ENCODE data around the gene ZC2HC1C.
"Not testable (repeated sequence)": the region's sequence is repeated elsewhere in the genome, so short reads cannot be mapped to it uniquely, and the experiment has no call there.

Gene ZC2HC1C

DNA sequence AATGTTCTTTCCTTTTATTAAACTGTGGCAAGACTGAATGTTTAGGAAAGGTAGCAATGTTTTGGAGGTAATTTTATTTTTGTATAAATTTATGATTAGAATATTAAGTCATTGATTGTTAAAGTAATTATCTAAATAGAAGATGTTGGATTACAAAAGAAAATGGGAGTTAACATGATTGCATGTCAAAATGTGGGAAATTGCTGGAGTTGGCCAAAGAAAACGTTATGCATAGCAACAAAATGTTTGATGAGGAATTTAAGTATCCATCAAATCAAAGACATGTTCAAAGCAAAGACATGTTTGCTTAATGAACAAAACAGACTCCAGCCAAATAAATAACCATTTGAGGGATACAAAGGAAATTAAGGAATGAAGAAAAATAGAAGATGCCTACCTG lies 15.0 kb upstream of the ZC2HC1C start:
- no peak for DNase-seq

DNA sequence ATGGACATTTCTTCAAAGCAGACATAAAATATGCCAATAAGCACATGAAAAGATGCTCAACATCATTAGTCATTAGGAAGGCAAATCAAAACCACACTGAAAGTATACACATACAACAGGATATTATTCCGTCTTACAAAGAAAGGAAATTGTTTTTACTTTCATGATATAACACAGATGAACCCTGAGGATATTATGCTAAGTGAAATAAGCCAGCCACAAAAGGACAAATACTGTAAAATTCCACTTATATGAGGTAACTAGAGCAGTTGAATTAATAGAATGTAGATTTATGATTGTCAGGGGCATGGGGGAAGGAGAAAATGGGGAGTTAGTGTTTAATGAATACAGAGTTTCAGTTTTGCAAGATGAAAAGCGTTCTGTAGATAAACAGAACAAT lies 9.8 kb upstream of the ZC2HC1C start:
- DNase-seq: no peak

DNA sequence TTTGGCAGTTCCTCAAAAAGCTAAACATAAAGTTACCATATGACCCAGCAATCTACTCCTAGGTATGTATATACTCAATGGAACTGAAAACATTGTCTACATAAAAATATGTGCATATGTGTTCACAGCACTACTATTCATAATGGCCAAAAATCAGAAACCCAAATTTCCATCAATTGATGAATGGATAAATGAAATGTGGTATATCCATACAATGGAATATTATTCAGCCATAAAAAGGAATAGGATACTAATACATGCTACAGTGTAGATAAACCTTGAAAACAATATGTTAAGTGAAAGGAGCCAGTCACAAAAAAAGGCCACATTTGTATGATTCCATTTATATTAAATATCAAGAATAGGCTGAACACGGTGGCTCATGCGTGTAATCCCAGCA lies 9.0 kb upstream of the ZC2HC1C start:
- DNase-seq: no peak

DNA sequence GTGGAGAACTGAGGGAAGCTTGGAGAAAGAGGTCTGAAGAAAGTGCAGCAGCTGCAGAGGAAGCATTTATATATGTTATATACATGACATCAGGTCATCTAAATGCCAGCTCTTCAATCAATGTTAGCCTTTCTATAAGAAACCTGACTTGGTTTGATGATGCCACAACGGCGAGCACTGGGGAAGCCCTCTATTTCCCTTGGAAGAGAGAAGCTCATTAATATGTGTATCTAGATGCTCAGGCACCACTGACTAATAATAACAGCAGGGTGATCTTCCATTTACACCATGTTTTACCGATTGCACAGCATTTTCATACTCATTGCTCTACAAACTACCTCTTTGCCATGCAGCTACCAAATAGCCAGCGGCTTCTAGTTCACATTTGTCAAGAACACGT lies 6.4 kb upstream of the ZC2HC1C start:
- no peak for DNase-seq

DNA sequence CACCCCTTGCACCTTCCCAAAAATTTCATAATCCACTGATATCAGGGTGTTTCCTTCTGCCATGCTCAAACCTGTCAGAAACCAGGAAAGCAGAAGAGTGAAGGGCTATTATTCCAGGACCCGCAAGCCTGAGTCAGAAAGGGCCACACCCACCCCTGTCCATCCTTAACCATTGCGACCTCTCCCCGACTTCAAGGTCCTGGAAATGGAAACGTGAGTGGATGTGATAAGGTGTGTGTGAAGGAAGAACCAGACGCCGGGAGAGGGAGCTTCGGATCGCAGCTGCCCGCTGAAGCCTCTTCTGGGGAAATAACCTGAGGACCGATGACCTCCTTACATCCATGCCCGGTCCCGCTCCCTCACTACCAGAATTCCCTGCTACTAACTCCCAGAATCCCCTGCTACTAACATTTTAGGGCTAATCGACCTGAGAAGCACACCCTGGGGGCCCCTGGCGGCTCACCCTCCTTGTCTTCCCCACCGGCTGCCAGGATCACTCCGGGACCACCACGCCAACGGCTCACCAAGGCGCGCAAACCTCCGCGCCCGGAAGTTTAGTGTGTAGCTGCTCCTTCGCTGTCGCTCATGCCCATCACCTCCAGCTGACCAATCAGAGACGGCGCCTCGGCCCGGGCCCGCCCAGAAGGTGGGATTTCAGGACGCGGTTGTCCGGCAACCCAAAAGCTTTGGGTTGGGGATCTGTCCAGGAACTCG lies 5.8 kb upstream of the ZC2HC1C start, which contains the start of gene ACYP1:
Gene ACYP1, minus strand, starts transcription at position 534 of the 714 bp plus-strand sequence. Its CDS starts 471 bp downstream, at position 63.
- peak; percentile 90 for DNase-seq

DNA sequence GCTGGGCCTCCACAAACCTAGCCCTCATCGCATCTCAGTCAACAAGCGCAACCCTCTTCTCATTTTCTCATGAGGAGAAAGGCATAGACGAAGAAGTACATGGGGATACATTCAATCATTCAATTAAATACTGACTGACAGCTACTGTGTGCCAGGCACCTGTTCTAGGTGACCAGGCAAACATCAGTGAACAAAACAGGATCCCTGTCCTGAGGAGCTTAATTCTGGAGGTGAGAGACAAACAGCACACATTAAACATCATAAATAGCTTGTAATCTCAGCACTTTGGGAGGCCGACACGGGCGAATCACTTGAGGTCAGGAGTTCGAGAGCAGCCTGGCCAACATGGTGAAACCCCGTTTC lies 5.3 kb upstream of the ZC2HC1C start:
- DNase-seq: no peak

DNA sequence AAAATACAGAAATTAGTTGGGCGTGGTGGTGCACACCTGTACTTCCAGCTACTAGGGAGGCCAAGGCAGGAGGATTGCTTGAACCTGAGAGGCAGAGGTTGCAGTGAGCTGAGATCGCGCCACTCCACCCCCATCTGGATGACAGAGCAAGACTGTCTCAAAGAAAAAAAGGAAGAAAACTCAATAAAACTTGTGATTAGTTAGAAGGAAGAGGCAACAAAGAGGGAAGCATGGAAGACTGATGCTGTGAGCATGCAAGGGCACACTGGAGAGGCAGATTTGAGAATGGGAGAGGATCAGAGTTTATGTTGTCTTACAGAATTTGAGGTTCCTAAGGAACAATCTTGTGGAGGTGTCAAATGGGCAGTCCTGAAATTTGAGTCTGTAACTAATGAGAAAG lies 2.8 kb upstream of the ZC2HC1C start:
- DNase-seq: no peak

DNA sequence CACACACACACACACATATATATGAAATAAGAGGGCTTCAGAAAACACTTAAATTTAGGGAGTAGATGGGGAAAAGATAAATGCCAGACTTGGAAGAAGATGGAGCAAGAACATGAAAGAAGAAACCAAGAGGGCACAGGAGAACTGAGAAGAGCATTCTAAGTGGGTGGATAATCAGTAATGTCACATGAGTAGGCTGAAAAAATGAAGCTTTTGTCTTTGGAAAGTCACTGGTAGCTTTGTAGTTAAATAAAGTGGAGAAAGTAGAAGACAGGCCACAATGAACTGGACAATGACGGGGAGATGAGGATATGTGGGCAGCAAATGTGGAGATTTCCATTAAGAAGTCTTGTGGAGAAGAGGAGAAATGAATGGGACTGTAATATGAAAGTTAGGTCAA lies 2.2 kb upstream of the ZC2HC1C start:
- DNase-seq: no peak

DNA sequence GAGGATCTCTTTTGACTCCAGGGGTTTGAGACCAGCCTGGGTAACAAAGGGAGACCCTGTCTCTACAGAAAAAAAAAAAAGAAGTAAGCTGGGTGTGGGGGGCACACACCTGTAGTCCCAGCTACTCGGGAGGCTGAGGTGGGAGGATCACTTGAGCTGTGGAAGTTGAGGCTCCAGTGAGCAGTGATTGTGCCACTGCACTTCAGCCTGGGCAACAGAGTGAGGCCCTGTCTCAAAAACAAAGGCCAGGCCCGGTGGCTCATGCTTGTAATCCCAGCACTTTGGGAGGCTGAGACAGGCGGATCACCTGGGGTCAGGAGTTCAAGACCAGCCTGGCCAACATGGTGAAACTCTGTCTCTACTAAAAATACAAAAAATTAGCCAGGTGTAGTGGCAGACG lies 1.7 kb upstream of the ZC2HC1C start:
- DNase-seq: not testable (repeated sequence)

DNA sequence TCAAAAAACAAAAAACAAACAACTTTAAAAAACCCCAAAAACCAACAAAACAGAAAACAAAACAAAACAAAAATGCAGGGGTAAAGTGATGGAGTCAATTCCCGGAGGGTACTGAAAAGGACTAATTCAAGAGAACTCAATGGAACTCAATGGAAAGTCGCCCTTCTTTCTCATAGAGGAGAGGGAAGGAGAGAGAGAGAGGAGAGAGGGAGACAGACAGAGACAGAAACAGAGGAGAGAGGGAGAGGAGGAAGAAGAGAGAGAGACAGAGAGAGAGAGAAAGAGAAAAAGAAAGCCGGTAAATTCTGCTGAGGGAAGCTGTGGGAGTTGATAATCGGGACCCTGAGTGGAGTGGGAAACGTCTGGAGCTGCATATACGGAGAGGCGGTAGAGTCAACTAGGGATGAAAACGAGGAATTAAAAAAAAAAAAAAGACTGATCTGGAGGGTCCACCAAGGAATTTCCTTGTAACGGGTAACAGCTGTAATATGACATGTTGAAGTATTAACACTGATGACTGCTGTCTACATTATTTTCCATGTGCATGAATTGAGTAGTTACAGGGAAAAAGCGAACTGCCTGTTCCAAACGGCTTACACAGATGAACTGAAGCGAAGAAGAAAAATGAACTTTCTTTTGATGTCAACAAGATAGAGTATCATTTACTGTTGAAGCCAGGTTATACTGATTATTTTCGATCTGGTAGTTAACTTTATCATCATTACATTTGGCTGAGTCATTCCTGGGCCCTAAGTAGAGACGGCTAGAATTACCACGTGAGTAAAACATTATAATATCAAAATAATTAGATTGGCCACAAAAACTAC lies 934 bp upstream of the ZC2HC1C start:
- DNase-seq: no peak

DNA sequence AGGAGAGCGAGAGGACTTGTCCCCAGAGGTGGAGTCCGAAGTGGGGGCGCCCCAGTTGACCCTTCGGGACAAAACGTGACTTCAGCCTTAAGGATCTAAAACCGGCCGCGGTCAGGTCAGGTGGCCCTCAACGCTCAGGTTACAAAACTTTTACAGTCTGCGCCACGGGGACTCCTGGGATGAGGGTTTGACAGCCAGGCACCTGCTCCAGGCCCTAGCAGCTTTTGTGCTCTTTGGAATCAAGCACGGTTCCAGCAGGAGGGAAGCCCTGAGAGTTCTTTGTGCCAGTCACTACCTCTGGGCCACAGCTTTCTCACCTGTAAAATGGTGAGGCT lies 337 bp downstream of the ZC2HC1C start:
- DNase-seq: no peak

DNA sequence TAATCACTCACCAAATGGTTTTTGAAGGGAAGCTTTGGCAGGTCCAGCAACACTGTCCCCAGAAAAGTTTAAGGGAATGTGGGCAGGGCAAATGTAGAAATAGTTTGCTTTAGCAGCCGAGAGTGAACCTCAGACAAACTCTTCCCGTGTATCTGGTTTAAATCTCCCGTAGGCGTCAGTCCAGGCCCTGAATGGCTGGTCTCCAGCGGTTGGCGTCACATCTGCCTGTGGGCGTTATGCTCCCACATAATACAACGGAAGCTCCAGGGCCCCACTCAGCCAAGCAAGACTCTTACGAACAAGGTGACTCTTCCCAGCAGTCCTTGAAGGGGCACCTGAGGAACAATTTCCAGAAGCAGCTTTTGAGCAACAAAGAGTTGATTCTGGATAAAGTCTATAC lies 942 bp downstream of the ZC2HC1C start:
- DNase-seq: no peak

DNA sequence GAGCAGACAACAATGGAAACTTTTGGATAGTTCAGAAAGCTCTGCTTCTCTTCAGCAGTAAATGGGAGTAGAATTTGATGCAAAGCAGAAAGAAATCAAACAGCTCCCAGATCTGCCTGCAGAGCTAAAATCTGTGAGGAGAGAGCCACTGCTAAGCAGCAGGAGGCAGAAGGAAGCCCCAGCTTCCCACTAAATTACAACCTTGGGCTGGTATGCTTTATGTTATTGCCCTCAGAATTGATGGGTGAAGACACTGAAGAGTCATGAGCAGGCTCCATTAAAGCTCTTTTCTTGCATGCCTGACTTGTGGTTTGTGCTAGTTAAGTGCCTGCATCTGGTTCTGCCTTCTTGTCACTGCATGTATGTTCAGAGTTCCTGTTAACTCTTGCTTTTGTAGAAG lies 8.4 kb downstream of the ZC2HC1C start:
- DNase-seq: no peak

DNA sequence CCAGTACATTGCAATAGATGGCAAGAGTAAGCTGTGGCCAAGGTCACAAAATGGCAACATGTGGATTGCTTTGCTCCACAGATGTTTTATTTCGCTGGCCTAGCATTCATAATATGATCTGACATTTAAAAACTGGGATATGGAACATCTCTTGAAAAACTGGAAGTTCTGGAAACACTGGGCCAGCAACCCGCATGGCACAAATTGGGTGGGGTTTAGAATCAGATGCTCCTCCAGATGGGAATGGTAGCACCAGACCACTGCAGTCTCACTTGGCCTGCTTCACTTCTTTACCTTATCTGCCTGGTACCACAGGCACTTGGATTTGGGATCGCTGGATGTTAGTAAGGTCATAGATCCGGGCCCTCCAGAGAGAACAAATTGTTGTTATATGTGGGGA lies 10.1 kb downstream of the ZC2HC1C start:
- no peak for DNase-seq

DNA sequence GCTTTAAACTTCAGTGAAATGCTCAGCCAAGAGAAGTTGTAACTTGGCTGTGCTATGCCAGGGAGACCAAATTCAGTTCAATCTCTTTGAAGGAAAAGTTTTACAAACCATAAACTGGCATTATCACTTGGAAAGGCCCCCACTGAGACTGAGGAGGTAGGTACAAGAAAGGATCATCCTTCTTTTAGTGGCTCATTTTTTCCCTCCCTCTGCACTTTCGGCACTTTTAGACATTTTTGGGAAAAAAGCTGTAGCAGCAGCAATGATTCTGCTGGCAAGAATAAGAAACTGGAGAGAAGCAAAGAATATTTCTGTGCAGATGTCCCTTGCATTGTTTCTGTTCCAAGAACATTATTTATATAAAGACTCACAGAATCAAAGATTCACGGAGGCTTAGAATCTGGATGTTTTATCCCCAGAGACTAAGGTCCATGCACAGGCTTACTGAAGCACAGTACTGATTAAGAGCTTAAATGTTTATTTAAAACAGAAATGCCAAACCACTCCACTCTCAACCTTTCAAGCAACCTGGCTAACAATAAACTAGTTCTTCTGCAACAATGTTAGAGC lies 12.3 kb downstream of the ZC2HC1C start:
- no peak for DNase-seq

DNA sequence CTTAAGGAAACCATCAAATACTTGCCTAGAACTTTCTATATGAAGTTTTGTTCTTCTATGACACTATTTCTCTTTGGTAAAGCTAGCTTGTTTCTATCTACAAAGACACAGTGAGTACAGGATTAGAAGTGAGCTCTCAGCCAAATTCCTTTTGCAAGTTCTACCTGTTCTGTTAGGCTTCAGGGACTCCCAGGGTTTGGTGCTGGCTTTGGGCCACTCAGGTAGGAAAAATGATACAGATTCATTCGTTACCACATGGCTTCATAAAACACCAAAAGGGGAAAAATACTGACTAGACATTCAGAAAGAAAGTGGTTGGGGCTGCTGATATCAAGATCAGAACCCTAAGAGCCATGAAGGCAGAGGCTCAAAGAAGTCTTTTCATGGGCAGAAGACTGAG lies 13.8 kb downstream of the ZC2HC1C start:
- DNase-seq: no peak

DNA sequence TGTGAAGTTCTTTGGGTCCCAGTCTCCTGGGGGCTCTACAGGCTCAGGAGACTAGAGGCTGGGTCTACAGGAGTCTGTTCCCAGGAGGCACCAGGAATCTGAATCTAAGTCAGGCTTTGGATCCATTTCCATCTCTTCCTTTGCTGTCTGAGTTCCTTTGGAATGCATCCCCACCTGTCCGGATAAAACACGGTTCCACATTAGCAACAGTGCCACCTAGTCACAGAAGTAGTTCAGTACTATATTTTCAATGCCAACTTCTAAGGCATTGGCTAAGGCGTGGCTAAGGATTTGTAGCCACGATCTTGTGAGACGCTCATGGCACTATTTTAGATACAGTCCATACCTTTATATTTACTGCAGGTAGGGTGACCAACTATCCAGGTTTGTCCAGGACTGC lies 15.1 kb downstream of the ZC2HC1C start:
- DNase-seq: no peak

DNA sequence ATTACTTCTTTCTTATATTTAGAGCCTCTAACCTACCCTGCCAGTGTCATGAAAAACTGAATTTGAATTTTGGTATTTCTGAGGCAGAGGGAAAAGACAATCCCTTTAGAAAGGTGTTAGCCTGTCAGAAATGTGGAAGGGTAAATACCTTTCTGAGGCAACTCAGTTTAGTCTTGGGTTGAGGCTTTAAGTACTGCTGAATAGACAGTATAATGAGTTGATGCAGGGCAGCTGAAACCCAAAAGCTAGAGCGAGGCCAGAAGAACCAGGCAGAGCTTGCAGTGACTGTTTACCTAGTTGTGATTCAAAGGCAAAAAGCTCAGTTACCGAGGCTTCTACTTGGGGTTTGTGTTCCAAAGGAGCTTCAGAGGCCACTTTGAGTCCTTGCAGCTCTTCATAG lies 18.7 kb downstream of the ZC2HC1C start:
- no peak for DNase-seq

DNA sequence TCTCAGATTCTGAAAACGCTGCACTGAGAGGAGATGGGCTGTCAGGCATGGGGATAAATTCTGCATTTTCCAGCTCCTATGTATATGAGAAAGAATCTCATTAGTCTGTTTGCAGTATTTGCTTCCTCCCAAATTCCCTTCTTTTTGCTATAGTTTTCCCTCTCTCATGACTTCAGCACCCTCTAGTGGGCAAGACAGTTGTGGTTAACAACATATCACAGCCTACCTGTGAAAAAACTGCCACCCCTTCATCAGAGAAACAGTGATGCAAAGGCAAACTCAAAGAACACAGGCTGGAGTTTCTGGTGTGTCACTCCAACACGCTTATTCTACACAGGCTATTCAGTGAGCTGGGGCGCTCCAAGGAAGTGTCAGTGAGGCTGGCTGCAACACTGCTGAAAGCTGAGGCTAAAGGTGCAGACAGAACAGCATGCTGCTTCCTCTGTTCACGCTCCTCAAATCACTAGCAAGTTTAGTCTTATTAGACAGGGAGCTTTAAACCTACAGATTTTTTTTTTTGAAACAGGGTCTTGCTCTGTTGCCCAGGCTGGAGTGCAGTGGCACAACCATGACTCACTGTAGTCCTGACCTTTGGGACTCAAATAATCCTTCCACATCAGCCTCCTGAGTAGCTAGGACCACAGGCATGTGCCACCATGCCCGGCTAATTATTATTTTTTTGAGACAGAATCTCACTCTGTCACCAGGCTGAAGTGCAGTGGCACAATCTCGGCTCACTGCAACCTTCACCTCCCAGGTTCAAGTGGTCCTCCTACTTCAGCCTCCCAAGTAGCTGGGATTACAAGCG lies 19.3 kb downstream of the ZC2HC1C start:
- peak; percentile 19 for DNase-seq

DNA sequence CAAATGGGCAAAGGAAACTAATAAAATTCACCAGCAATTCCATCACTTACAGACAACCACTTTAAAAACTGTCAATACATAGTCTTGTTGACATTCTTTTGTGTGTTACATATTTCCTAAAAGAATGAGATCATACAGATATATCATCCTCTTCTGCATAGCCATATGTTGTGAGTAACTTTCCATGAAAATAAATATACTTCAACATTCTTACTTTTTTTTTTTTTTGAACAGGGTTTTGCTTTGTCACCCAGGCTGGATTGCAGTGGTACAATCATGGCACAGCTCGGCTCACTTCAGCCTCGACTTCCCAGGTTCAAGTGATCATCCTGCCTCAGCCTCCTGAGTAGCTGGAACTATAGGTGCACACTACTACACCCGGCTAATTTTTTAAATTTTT lies 20.9 kb downstream of the ZC2HC1C start:
- DNase-seq: no peak

DNA sequence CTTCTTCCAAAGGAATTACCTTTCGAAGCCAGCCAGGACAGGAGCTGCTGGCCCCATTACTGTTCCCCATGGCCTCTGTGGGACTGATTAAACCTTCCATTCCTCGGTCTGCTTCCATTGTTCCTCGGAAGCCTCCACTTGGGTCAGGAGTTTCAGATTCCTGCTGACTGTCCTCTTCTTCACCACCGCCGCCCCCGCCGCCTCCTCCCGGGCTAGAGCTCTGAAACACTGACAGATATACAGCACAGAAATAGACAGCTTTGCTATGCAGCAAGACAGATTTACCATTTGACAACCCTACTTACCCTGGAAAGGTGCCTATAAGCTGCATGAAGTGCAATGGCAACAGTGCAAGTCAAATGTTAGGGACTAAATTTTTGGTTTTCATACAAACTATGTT lies 21.8 kb downstream of the ZC2HC1C start:
- no peak for DNase-seq

DNA sequence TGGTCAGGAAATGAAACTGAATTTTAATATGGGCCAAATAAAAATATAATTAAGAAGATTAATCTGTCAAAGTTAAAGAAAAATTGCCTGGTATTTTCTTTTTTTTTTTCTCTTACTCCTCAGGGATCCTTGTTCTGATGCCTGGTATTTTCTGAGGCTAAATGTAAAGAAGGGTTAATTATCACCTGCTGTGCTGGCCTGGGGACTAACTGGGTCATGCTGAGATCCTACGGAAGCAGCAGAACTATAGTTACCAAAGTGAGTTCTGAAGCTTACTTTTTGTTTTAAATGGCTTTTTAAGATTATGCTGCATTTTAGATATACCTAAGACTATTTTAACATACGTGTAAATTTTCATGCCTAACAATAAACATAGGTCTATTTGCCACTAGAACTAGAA lies 23.3 kb downstream of the ZC2HC1C start:
- DNase-seq: no peak

DNA sequence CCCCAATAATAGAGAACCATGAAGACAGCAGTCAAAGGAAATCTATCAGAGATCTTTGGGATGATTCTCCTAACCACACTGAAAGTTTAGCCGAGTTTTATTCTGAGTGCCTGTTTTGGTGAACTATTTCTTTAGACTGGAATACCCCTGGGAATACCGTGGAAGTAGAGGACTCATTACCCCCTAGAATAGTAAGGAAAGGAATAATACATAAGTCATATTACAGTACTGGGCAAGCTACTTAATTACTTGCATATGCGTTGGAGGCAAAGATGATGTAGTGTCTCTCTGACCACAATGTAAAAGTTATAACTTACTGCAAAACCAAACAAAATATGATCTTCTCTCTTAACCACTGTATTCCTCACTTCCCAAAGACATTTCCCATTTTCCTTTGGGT lies 25.5 kb downstream of the ZC2HC1C start:
- DNase-seq: no peak

DNA sequence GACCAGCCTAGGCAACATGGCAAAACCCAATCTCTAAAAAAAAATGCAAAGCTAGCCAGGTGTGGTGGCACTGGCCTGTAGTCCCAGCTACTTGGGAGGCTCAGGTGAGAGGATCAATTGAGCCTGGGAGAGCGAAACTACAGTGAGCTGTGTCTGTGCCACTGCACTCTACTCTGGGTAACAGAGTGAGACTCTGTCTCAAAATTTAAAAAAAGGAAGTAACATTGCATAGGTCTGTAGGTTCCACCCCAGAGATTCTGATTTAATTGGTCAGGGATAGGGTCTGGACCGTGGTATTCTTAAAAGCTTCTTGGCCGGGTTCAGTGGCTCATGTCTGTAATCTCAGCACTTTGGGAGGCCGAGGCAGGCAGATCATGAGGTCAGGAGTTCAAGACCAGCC lies 26.2 kb downstream of the ZC2HC1C start:
- DNase-seq: no peak
